ENCODE results near the gene KPNA2.
"Not testable (repeated sequence)": the region's sequence is repeated elsewhere in the genome, so short reads cannot be mapped to it uniquely, and the experiment has no call there.

KPNA2 gene

GRCh38 chr17:68021963-68022362 lies 13.6 kb upstream of the KPNA2 start:
- no peak for DNase-seq (ENCODE audit: low read depth)
- H3K4me3 ChIP-seq (ENCODE audit: low read length), result no peak overlapping the region
- TF ChIP-seq CTCF (conservative IDR thresholded peaks at IDR 0.05; ENCODE audit: low read depth, low read length), result no peak

GRCh38 chr17:68022547-68022946 lies 13.0 kb upstream of the KPNA2 start:
- DNase-seq (ENCODE audit: low read depth), result not testable (repeated sequence)

GRCh38 chr17:68029512-68030215 lies 5.9 kb upstream of the KPNA2 start:
- DNase-seq (ENCODE audit: low read depth), result no peak

More at GRCh38 chr17:68022547-68022946, 13.0 kb upstream of the KPNA2 start:
- not testable (repeated sequence) for H3K4me3 ChIP-seq (ENCODE audit: low read length)

GRCh38 chr17:68033636-68034451 lies 1.7 kb upstream of the KPNA2 start:
- peak; percentile 96 for DNase-seq (ENCODE audit: low read depth)
- no peak for TF ChIP-seq CTCF (conservative IDR thresholded peaks at IDR 0.05; ENCODE audit: low read depth, low read length)
- peak overlapping the region; percentile 23 for H3K4me3 ChIP-seq (ENCODE audit: low read length)

More at GRCh38 chr17:68029512-68030215, 5.9 kb upstream of the KPNA2 start:
- TF ChIP-seq CTCF (conservative IDR thresholded peaks at IDR 0.05; ENCODE audit: low read depth, low read length), result no peak
- H3K4me3 ChIP-seq (ENCODE audit: low read length), result no peak overlapping the region

- H3K4me3 ChIP-seq (ENCODE audit: low read length), result peak overlapping the region; percentile 23
- no peak for TF ChIP-seq CTCF (conservative IDR thresholded peaks at IDR 0.05; ENCODE audit: low read depth, low read length)
- no peak for DNase-seq (ENCODE audit: low read depth)
These were observed 1.1 kb upstream of the KPNA2 start for GRCh38 chr17:68034452-68034776.

- peak overlapping the region; percentile 23 for H3K4me3 ChIP-seq (ENCODE audit: low read length)
- no peak for TF ChIP-seq CTCF (conservative IDR thresholded peaks at IDR 0.05; ENCODE audit: low read depth, low read length)
- no peak for DNase-seq (ENCODE audit: low read depth)
These were observed 408 bp upstream of the KPNA2 start for GRCh38 chr17:68035131-68035522.

GRCh38 chr17:68036304-68037147 lies 991 bp downstream of the KPNA2 start:
- H3K4me3 ChIP-seq (ENCODE audit: low read length), result peak overlapping the region; percentile 84
- no peak for TF ChIP-seq CTCF (conservative IDR thresholded peaks at IDR 0.05; ENCODE audit: low read depth, low read length)
- DNase-seq (ENCODE audit: low read depth), result no peak

All from retinal pigment epithelial cell (primary cell).